Body of pancreas (tissue), 4 donors: Measurements from ENCODE around the gene RBMS3.

Experiments
- POLR2A ChIP-seq, 3 donors: fragments of 450-650 bp; IDR thresholded peaks; one replicate each; pipeline ENCODE4 v1.6.1; 2016; ENCODE audit warnings: antibody characterized with exemption in 3 of 3, mild to moderate bottlenecking in 2 of 3
- TF ChIP-seq, protein P1 (sequence below), 7 experiments: fragments of 450-650 bp in 4 of 7; fragments of 200-600 bp in 3 of 7; sonication (generic) in 3 of 7; IDR thresholded peaks; one replicate each; pipeline ENCODE4 v1.5.1; 2016 to 2019; ENCODE audit warnings: antibody characterized with exemption in 7 of 7

DNA sequence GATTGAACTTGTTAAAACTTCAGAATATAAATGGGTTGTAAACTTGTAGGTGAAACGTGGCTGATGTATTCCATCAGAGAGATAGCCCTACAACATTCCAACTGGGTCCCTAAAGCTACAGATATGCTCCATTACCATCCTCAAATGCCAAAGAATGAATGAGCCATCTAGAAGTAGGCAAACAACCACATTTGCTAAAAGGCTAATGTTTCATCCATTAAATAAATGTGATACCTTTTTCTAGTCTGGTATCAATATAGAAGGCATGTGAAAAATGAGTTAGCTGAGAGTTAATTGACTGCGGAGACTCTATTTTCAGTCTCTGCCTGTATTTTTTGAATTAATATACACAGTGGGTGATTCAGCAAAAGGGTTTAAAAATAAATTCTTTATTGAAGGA is 203.8 kb downstream of the RBMS3 start:
- TF ChIP-seq, protein P1, sequence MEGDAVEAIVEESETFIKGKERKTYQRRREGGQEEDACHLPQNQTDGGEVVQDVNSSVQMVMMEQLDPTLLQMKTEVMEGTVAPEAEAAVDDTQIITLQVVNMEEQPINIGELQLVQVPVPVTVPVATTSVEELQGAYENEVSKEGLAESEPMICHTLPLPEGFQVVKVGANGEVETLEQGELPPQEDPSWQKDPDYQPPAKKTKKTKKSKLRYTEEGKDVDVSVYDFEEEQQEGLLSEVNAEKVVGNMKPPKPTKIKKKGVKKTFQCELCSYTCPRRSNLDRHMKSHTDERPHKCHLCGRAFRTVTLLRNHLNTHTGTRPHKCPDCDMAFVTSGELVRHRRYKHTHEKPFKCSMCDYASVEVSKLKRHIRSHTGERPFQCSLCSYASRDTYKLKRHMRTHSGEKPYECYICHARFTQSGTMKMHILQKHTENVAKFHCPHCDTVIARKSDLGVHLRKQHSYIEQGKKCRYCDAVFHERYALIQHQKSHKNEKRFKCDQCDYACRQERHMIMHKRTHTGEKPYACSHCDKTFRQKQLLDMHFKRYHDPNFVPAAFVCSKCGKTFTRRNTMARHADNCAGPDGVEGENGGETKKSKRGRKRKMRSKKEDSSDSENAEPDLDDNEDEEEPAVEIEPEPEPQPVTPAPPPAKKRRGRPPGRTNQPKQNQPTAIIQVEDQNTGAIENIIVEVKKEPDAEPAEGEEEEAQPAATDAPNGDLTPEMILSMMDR (IDR thresholded peaks at IDR 0.05), result no peak
- TF ChIP-seq POLR2A (IDR thresholded peaks at IDR 0.05), result no peak
